Right lung (tissue), 10 donors: ENCODE data around the gene CD79B. TPM values are rescaled to one million over a fixed set of nuclear protein-coding genes. Genes with fewer than 3 reads are reported as not detected.

ENCODE experiments used
- DNase-seq, 2 donors: peaks; one replicate each; pipeline ENCODE4 v3.0.0-alpha.2; 2013
- long read RNA-seq, 8 donors: transcript quantifications; one replicate each; lab custom pipeline, GENCODE V29; 2026
- polyA plus RNA-seq, 5 donors: library from polyadenylated mRNA; unstranded; fragments of 120-200 nt; gene quantifications; one replicate each; pipeline versions ENCODE4 v1.2.1 to v1.2.3, GENCODE V29; 2013; ENCODE audit warnings: inconsistent platforms in 1 of 5, low replicate concordance in 1 of 5; ENCODE audit not compliant: insufficient read length in 5 of 5, insufficient read depth in 1 of 5

CD79B gene
- polyA plus RNA-seq = 1 to 10 TPM; 1.0 to 4.2 (median 1.9) TPM
- long read RNA-seq, donor 1, partial matches to known transcripts = 0 of 3 reads
- long read RNA-seq, donor 1, other reads (novel, unspliced or antisense) = 0 of 3 reads
- long read RNA-seq, donor 2, partial matches to known transcripts = 0 of 1 reads
- long read RNA-seq, donor 2, other reads (novel, unspliced or antisense) = 0 of 1 reads
- long read RNA-seq, donor 3, partial matches to known transcripts = 0 of 7 reads
- long read RNA-seq, donor 3, other reads (novel, unspliced or antisense) = 0 of 7 reads
- long read RNA-seq, donor 4, partial matches to known transcripts = 0 of 1 reads
- long read RNA-seq, donor 4, other reads (novel, unspliced or antisense) = 0 of 1 reads
- long read RNA-seq, donor 5, partial matches to known transcripts = 0 of 1 reads
- long read RNA-seq, donor 5, other reads (novel, unspliced or antisense) = 0 of 1 reads
- long read RNA-seq, donor 6 = 0 reads
- long read RNA-seq, donor 7 = 0 reads
- long read RNA-seq, donor 8 = 0 reads

DNA sequence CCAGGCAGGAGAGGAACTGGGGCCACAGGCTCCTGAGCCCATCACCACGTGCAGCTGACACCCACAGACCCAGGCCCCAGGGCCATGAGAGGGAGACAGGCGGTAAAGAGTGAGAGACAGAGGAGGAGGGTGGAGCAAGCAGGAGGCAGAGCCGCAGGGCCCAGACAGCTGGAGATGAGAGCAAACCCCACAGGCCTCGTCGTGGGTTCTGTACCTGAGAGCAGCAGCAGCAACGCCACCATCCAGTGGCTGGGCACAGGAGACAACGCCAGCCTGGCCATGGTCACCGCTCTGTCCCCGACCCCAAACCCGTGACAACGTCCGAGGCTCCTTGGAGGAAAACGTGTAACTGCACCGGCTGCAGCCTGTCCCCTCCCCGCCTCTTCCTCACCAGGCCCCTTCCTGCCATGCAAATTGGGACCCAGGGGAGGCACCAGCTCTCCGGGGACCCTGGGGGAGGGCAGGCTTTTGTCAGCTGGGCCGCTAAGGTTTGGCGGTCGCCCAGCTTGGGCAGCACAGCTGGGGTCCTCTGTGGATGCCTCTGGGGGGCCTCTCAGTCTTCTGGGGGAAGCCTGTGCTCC lies at the start of gene CD79B:
Gene CD79B (minus strand): TSS at position 351 of the 581 bp plus-strand sequence. CDS start 70 bp downstream, at position 281.
- no peak for DNase-seq

DNA sequence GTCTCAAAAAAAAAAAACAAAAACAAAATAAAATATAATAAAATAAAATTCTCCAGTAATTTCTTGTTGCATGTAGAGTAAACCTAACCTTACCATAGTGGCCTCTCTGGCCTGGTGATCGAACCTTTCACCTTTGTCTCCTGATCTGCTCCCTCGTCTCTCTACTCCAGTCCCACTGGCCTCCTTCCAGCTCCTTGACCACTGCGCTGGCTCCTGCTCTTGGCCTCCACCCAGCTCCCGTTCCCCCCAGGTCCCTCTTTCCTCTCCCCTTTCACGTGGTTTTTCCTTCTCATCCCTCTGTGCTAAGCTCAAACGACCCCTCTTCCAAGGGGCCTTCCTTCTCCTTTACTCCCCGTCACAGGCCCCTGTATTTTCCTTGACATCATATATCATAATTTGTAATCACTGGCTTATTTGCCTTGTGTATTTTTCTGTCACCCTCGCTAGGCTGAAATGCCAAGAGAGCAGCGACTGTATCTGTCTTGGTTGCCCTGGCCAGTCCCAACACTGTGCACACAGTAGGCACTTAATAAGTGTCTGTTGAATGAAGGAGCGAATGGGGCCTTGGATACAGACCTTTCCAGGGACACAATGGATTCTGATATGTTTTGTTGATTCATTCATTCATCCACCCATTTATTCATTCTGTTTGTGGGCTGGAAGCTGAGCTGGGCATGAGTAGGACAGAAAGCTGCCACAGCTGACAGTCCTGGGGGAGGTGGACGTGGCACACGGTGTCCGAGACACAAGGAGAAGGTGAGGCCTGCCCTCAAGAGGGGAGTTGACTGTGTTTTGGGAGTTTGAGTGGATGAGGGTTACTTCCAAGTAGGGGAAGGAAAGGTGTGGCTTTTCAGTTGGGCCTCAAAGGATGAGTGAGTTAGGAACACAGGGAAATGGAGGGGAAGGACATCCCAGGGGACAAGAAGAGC lies 46.4 kb upstream of the CD79B start:
- no peak for DNase-seq

DNA sequence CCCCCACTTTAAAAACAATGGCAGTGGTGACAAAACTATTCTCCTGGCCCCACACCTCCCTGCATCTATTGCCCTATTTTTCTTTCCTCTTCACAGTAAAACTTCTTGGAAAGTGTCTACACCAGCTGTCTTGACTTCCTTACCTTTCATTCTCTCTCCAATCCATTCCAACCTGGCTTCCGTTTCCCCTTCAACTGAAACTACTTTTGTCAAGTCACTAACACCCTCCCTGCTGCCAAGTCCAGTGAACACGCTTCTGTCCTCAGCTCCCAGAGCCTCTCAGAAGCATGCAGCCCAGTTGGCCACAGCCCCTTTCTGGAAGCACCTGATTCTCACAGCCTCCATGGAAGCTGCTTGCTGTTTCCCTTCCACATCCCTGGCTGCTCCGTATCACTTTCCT lies 44.6 kb upstream of the CD79B start:
- DNase-seq = no peak

DNA sequence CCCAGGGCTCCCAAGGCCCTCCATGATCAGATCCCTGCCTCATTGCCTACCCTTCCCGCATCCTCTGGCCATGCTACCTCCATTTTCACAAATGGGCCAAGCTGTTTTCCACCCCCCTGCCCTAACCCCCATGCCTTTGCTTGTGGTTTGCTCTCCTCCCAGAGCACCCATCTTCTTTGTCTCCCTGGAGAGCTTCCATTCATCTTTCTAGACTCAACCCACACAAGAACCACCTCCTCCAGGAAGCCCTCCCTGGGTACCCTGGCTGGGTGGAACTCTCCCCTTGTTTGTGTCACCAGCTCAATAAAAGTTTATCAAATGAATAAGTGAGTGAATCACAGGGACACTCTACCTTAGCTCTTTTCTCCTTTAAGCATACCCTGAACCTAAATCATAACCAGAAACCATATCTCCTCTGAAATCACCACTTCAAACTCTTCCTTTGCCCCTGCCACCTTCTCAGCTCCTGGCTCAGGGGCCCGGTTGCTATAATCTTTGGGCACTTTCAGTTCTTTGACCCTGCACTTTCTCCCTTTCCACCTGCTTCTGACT lies 43.5 kb upstream of the CD79B start:
- no peak for DNase-seq

DNA sequence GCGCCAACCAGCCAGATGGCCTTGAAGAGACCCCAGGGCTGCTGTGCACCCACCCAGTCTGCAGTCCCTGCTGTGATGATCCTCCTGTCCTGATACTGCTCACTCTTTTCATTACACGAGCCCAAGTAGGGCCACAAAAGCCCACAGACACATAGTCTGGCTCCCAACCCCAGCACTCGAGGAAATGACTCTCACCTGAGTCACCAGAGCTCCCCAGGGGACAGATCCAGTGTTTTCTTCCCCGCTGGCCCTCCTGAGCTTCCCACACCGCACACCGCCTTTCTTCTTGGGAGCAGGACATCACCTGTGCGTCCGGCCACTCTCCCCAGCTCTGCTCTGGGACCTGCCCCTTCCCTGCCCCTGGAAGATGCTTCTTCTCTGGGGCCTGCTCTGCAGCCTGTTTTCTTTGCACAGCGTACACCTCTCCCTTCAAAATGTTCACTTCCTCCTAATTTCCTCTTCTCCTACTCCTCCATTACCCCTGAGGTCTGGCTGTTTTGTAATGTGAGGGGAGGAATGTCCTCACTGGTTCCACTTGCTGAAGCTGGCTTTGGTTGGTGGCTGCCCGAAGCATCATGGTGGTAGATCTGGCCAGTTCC lies 42.6 kb upstream of the CD79B start:
- no peak for DNase-seq

DNA sequence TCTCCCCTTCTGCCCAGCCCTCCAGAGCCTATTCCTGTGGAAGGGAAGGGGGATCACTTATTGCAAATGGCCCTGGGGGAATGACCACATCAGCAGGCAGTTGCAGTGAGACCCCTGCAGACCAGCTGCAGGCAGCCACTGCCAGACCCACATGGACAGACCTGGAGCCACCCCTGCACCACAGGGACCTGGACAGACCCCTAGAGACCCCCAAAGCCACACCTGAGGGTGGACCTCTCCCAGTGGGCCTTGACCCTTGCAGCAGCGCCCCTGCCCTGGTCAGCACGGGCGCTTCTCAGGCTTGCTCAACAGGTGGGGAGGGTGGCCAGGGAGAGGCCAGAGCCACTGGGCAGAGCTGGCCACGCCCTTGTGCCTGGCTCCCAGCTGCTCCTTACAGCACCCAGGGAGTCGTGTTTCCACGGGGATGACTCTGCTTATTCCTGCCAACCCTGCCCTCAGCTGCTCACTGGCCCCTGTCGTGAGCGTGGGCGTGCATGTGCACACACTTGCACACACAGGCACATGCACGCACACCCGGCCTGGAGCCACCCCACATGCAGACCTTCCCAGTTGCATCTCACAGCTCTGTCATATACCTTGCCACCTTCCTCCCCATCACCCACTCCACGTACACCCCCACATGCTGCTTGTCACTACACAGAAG lies 41.9 kb upstream of the CD79B start:
- DNase-seq = no peak

DNA sequence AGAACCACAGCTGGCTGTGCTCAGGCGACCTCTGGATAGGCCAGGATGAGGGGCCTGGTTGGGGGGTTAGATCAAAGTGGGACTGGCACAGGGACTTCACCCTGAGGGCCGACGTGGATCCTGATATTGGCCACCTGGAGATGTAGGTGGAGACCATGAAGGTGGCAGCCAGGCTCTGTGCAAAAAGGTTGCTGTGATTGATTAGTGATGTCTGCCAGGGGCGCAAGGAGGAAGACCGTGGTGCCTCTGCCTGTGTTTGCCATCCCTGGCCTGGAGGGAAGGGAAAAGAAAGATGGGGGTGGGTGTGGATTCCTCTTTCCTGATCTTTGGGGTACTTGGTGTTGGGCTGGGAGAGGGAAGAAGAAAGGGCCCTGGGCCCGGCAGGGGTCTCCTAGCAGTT lies 41.1 kb upstream of the CD79B start:
- DNase-seq = no peak

DNA sequence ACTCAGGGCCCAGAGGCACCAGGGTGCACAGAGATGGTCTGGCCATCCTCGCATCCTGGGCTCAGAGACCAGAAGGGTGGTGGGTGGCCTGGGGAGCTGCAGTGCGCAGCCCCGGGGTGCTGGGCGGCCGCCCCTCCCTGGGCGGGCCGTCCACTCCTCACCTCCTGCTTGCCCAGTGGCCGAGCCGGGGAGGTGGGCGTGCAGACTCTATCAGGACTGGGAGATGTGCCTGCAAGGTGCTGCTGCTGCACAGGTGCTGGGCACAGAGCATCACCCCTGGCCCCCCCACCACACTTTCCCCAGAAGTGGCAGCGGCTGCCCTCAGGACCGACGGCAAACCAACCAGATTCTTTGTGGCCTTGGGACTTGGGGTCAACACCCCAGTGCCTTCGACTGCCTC lies 40.7 kb upstream of the CD79B start, which contains the start of gene SCN4A:
Gene SCN4A (minus strand): TSS at position 123 of the 400 bp plus-strand sequence. CDS start 77 bp downstream, at position 46.
- DNase-seq = no peak

DNA sequence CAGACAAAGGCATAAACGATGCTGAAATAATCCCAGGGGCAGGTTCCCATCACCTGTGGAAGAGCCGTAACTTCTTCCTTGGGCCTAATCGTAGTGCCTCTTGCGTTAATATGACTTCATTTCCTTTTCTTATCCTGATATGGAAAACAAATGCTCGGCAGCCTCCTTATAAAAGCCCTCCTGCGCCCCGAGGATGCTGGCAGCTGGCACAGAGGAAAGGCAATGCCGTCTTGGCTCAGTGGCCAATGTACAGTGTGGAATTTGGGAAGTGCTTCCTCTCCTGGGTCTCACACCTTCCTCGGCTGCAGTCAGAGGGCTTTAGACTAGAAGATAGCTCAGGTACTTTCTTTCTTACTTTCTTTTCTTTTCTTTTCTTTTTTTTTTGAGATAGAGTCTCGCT lies 37.1 kb upstream of the CD79B start:
- no peak for DNase-seq

DNA sequence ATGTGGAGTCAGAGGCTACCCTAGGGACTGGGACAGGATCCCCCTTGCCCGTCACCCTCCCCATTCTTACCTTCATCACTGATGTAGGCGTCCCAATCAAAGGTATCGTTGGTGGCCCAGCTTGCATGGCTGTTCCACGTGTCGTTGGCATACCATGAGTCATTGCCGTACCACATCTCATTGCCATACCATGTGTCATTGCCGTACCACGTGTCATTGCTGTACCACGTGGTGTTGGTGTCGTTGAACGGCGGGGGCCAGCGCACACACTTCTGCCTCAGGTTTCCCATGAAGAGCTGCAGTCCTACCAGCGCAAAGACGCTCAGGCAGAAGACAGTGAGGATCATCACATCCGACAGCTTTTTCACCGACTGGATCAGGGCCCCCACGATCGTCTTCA lies 35.8 kb upstream of the CD79B start:
- DNase-seq = no peak

DNA sequence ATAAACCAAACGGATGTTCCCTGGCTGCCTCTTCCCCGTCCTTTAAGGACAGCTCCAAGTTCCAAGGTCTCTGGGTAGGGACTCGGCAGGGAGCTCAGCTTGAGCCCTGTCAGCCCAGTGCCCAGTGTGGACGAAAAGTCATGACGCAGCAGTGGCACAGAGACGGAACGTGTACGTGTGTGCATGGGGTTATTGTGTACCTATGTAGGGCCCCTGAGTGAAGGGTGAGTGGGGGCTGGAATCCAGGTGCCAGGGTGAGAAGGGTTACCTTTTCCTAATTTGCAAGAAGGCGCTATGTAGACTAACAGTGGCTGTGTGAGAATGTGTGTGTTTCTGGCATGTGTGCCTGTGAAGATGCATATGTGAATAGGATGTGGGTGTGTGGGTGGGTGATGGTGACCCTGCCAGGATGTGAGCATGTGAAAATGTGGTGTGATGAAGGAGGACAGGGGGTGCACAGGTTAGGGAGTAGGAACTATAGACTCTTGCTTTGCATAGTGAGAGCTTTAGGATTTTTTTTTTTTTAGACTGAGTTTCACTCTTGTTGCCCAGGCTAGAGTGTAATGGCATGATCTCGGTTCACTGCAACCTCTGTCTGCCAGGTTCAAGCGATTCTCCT lies 34.6 kb upstream of the CD79B start:
- no peak for DNase-seq

DNA sequence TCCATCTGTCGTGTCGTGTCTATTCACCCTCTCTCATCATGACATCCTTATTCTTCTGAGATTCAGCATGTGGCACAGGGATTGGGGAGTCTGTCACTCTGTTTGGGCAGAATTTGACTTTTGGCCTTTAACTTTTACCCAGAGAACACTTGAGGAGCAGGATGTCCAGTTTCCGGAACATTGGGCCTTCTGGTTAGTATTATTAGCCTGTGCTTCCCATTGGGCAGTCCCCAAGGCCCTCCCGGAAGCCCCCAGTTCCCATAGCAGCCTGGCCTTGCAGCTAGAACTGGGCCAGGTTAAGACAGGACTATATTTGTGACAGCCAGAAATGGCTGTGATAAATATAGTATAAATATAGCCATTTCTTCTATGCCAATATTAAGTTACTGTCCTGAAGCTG lies 31.0 kb upstream of the CD79B start:
- DNase-seq = no peak

DNA sequence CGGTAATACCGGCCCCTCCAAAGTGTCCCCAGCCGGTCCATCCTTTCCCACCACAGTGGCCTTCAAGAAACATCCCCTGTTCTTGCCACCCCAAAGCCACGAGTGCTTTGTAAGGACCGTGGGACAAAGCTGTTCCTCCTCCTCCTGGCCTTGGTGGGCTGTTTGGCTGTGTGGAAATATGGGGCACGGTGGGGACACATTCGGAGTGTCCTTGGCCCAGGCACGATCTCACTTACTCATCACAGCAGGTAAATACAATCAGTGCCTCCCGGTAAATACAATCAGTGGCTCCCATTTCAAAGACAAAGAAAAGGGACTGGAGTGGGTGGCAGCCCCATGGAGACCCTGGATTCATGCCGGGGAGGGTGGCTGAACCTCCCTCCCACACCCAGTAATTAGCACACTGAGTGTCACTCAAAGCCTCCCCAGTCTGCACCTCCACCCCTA lies 30.2 kb upstream of the CD79B start:
- DNase-seq = no peak

DNA sequence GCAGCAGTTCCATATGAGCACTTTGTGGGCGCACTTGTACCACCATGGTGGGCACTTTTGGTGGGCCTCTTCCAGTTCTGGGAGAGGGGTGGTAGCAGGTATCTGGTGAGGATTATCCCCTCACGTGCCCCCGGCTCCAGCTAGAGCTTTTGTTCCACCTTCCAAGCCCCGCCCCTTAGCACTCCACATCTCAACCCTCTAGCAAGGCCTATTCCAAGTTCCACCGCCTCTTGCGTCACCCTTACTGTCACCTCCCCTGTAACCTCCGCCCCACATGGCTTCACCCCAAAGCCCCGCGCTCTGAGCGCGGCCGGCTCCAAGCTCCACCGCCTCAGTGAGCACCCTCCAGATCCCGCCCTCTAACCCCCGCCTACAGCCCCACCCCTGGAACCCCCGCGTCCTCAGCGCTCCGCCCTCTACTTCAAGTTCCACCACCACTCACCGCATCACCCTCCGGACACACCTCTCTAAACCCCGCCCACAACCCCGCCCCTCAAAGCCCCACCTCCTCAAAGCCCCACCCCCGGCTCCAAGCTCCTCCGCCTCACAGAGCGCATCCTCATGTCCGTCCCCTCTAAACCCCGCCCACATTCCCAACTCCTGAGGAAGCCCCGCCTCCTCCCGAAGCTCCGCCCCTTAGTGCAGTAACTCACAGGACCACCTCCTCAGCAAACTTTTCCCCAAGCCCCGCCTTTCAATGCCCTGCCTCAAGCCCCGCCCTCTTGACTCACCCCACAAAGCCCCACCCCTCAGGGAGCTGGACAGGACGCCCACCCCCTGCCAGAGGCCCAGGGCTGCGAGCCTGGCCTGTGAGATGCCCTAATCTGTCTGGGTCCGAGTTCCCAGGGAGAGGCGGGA lies 29.5 kb upstream of the CD79B start:
- peak in 1 of 2 donors; percentile 25 for DNase-seq

DNA sequence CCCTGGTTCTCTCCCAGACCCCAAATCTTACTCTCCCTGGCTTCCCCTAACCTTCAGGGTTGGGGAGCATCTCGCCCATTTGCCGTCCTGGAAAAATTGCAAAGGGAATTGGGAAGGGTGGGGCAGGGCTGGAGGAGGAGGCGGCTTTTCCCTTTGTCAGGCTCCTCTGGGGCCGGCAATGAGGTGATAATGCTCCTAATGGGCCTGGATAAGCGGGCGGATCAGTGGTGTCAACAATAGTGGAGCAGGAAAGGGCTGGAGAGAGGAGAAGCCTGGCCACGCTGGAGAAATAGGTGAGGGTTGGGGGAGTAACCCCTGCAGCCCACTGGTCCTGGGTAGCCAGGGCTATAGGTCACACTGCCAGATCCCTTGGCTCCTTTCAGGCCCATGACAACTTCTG lies 28.3 kb upstream of the CD79B start:
- DNase-seq = no peak

DNA sequence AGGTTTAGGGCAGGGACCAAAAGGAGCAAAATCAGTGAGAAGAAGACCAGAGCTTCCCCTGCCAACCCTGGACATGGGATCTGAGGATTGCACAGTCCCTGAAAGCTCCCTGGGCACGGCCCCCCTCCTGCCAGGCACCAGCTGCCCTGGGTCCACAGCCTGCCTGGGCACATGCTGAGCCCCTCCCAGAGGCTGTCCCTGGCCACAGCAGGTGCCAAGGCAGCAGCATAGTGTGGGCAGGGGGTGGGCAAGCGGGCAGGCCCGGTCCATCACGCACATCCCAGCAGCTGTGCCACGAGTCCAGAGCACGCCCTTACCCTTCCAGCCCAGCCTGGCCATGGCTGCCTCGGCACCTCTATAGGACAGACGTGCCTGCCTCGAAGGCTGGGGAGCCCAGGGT lies 27.9 kb upstream of the CD79B start:
- DNase-seq = no peak

DNA sequence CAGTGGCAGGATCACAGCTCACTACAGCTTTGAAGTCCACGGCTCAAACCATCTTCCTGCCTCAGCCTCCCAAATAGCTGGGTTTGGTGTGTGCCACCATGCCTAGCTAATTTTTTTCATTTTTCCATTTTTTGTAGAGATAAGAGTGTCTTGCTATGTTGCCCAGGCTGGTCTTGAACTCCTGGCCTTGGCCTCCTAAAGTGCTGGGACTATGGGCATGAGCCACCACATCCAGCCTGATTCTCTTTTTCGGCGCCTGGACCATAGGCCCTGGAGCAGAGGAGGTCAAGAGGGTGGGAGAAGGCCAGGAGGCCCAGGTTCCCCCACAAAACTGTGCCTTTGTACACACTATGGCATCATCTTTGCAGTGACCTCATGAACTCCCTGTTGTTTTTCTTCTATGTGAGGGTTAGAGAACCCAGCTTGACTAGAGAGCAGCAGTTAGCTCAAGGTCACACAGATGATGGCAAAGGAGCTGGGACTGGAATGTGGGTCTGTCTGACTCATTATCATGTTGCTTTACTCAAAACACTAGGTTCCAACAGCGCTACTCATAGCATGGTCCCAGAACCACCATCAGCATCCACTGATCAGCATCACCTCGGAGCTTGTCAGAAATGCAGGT lies 24.3 kb upstream of the CD79B start:
- no peak for DNase-seq

DNA sequence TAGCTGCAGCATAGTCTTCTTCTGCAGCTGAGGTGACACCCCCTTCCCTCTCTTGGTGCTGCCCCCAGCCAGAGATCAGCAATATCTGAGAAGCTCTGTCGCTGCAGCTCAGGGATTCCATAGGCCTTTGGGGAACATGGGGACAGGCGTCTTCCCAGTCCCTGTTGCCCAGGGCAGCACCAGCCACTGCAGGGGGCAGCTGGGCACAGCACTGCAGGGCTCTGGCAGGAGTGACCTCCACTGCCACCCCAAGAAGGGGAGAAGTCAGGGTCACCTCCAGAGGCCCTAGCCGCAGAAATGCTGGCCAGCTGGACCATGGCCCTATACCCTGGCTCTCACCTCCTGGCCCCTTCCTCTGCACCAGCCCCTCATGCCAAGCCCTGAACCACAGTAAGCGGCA lies 23.7 kb upstream of the CD79B start:
- DNase-seq = no peak

DNA sequence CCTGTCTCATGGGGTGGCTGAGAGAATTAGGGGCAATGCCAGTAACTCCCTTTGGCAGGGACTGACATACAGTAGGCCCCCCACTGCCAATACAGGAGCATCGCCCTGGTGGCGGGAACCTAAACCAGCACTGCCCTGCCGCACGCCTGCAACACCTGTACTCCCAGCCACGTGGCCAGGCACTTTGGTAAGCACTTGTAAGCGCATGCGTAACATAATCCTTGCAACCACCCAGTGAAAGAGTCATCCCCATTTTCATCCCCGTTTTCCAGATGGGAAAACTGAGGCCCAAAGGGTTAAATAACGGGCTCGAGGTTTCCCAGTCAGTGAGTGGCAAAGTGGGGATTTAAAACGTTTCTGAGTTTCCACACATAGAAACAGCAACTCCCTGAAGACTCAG lies 23.1 kb upstream of the CD79B start:
- DNase-seq = no peak
